Dedifferentiated amniotic fluid mesenchymal stem cell (primary cell): ENCODE results near the gene DLEC1.
"Not testable (repeated sequence)": the region's sequence is repeated elsewhere in the genome, so short reads cannot be mapped to it uniquely, and the experiment has no call there.

Experiments
- DNase-seq: peaks from one replicate; pipeline ENCODE4 v3.0.0-alpha.2; 2016; ENCODE audit errors: extremely low spot score

Gene DLEC1

GRCh38 chr3:38017445-38018295 is 21.3 kb upstream of the DLEC1 start:
- DNase-seq = no peak

GRCh38 chr3:38018296-38019266 is 20.4 kb upstream of the DLEC1 start:
- no peak for DNase-seq

GRCh38 chr3:38019658-38020341 is 19.2 kb upstream of the DLEC1 start:
- no peak for DNase-seq

GRCh38 chr3:38020342-38020726 is 18.7 kb upstream of the DLEC1 start:
- DNase-seq = no peak

GRCh38 chr3:38021196-38021595 is 17.8 kb upstream of the DLEC1 start:
- DNase-seq = no peak

GRCh38 chr3:38022301-38022700 is 16.7 kb upstream of the DLEC1 start:
- DNase-seq = no peak

GRCh38 chr3:38022896-38023709 is 15.9 kb upstream of the DLEC1 start:
- no peak for DNase-seq

GRCh38 chr3:38026856-38027255 is 12.2 kb upstream of the DLEC1 start:
- DNase-seq = no peak

- DNase-seq = no peak
Observed at GRCh38 chr3:38027466-38028465, 11.2 kb upstream of the DLEC1 start.

GRCh38 chr3:38028621-38029361 is 10.2 kb upstream of the DLEC1 start:
- no peak for DNase-seq

- peak; percentile 42 for DNase-seq
Observed at GRCh38 chr3:38029400-38030125, 9.4 kb upstream of the DLEC1 start, which contains the start of gene PLCD1. PLCD1 (minus strand) TSS chr3:38029642; CDS start chr3:38029539, 103 bp downstream.

GRCh38 chr3:38030126-38031021 is 8.6 kb upstream of the DLEC1 start:
- no peak for DNase-seq

- DNase-seq = peak; percentile 27
Observed at GRCh38 chr3:38031022-38031994, 7.7 kb upstream of the DLEC1 start.

GRCh38 chr3:38032328-38032865 is 6.6 kb upstream of the DLEC1 start:
- DNase-seq = no peak

- not testable (repeated sequence) for DNase-seq
Observed at GRCh38 chr3:38033586-38033985, 5.4 kb upstream of the DLEC1 start.

- not testable (repeated sequence) for DNase-seq
Observed at GRCh38 chr3:38034335-38034734, 4.7 kb upstream of the DLEC1 start.
